Neural cell (in vitro differentiated cells): ENCODE results near the gene GPBAR1. TPM values are rescaled to one million over a fixed set of nuclear protein-coding genes. Genes with fewer than 3 reads are reported as not detected.
A peak's percentile ranks its signal among the peaks of the same experiment; 100 is the strongest.

ENCODE experiments used
- H2AFZ ChIP-seq: fragments of 200-600, 300-800 bp; sonication (generic), shearing (Covaris generic); 2 replicates; pipeline ENCODE4 v1.6.0; 2014; ENCODE audit warnings: low read depth, mild to moderate bottlenecking, antibody characterized with exemption, low read length, moderate library complexity
- H3F3A ChIP-seq: fragments of 200-600 bp; shearing (Covaris generic); 2 replicates; pipeline ENCODE4 v1.6.1; 2016; ENCODE audit warnings: mild to moderate bottlenecking, moderate library complexity, mixed read lengths, antibody characterized with exemption, low read length; ENCODE audit not compliant: insufficient read depth, poor library complexity, severe bottlenecking
- H3K27ac ChIP-seq: fragments of 200-600, 300-800 bp; sonication (generic), shearing (Covaris generic); 2 replicates; pipeline ENCODE4 v1.5.1; 2014; ENCODE audit warnings: mild to moderate bottlenecking, low read length, moderate library complexity
- H3K27me3 ChIP-seq: fragments of 300-800, 200-600 bp; sonication (generic), shearing (Covaris generic); 2 replicates; pipeline ENCODE4 v1.6.0; 2014; ENCODE audit warnings: mild to moderate bottlenecking, low read depth, low read length, moderate library complexity; ENCODE audit not compliant: insufficient read depth
- H3K36me3 ChIP-seq: fragments of 300-800, 200-600 bp; sonication (generic), shearing (Covaris generic); 2 replicates; pipeline ENCODE4 v1.5.1; 2014; ENCODE audit warnings: mild to moderate bottlenecking, antibody characterized with exemption, low read length, moderate library complexity; ENCODE audit not compliant: insufficient read depth
- H3K4me2 ChIP-seq: fragments of 300-800, 200-600 bp; sonication (generic), shearing (Covaris generic); 2 replicates; pipeline ENCODE4 v1.6.0; 2014; ENCODE audit warnings: mild to moderate bottlenecking, low read length
- H3K4me3 ChIP-seq: fragments of 300-800, 200-600 bp; sonication (generic), shearing (Covaris generic); 2 replicates; pipeline ENCODE4 v1.5.1; 2014; ENCODE audit warnings: mild to moderate bottlenecking, low read length, moderate library complexity
- H3K79me2 ChIP-seq: fragments of 200-600 bp; shearing (Covaris generic); replicated peaks from 2 replicates; pipeline ENCODE4 v1.6.0; 2014; ENCODE audit warnings: mild to moderate bottlenecking, low read length, moderate library complexity; ENCODE audit not compliant: insufficient read depth
- H3K9ac ChIP-seq: fragments of 300-800, 200-600 bp; sonication (generic), shearing (Covaris generic); 2 replicates; pipeline ENCODE4 v1.6.1; 2016; ENCODE audit warnings: mild to moderate bottlenecking, low read length, mixed read lengths
- H3K9me2 ChIP-seq: fragments of 200-600 bp; shearing (Covaris generic); 2 replicates; pipeline ENCODE4 v1.6.1; 2016; ENCODE audit warnings: mild to moderate bottlenecking, low read length, mixed read lengths; ENCODE audit not compliant: insufficient read depth
- H3K9me3 ChIP-seq: fragments of 200-600, 300-800 bp; sonication (generic), shearing (Covaris generic); 2 replicates; pipeline ENCODE4 v1.6.1; 2016; ENCODE audit warnings: mild to moderate bottlenecking, mixed run types, low read length, moderate library complexity, mixed read lengths
- H4K20me1 ChIP-seq: fragments of 200-600 bp; shearing (Covaris generic); 2 replicates; pipeline ENCODE4 v1.6.1; 2016; ENCODE audit warnings: mild to moderate bottlenecking, mixed run types; ENCODE audit not compliant: insufficient read depth
- EP300 ChIP-seq: fragments of 450-650 bp; conservative IDR thresholded peaks from 2 replicates; pipeline ENCODE4 v1.6.1; 2014; ENCODE audit warnings: antibody characterized with exemption, mild to moderate bottlenecking, moderate library complexity; ENCODE audit not compliant: poor library complexity, severe bottlenecking
- EZH2 ChIP-seq: fragments of 200-600, 300-800 bp; shearing (Covaris generic), sonication (generic); IDR thresholded peaks from 2 replicates; pipeline ENCODE4 v1.6.1; 2014; ENCODE audit warnings: antibody characterized with exemption, low read length, borderline replicate concordance, mild to moderate bottlenecking; ENCODE audit not compliant: insufficient read depth, poor library complexity, severe bottlenecking
- MXI1 ChIP-seq: fragments of 450-650 bp; conservative IDR thresholded peaks from 2 replicates; pipeline ENCODE4 v1.6.1; 2014; ENCODE audit warnings: antibody characterized with exemption, mild to moderate bottlenecking; ENCODE audit not compliant: poor library complexity, severe bottlenecking
- POLR2AphosphoS5 ChIP-seq: IDR thresholded peaks from 2 replicates; pipeline ENCODE4 v1.6.1; 2012
- RAD21 ChIP-seq: fragments of 450-650 bp; conservative IDR thresholded peaks from 2 replicates; pipeline ENCODE4 v1.6.1; 2014; ENCODE audit warnings: antibody characterized with exemption, mild to moderate bottlenecking, moderate library complexity
- SMC3 ChIP-seq: fragments of 450-650 bp; conservative IDR thresholded peaks from 2 replicates; pipeline ENCODE4 v1.6.1; 2014; ENCODE audit warnings: antibody characterized with exemption, mild to moderate bottlenecking, moderate library complexity; ENCODE audit not compliant: poor library complexity
- TAF1 ChIP-seq: IDR thresholded peaks from 2 replicates; pipeline ENCODE4 v1.6.1; 2012; ENCODE audit warnings: low read depth
- polyA plus RNA-seq: library from polyadenylated mRNA; depleted of rRNA; stranded (reverse); fragments of >200 nt; gene quantifications from 2 replicates; pipeline ENCODE4 v1.2.3, GENCODE V29; 2014
- TF ChIP-seq, protein P1 (sequence below): IDR thresholded peaks from 2 replicates; pipeline ENCODE4 v1.6.1; 2012; ENCODE audit warnings: borderline replicate concordance
- TF ChIP-seq, protein P2 (sequence below): fragments of 450-650 bp; IDR thresholded peaks from 2 replicates; pipeline ENCODE4 v1.5.1; 2014; ENCODE audit warnings: antibody characterized with exemption, mild to moderate bottlenecking, moderate library complexity; ENCODE audit not compliant: poor library complexity, severe bottlenecking

The GPBAR1 gene
- polyA plus RNA-seq, 1 donor from 2014 or later: not detected

DNA sequence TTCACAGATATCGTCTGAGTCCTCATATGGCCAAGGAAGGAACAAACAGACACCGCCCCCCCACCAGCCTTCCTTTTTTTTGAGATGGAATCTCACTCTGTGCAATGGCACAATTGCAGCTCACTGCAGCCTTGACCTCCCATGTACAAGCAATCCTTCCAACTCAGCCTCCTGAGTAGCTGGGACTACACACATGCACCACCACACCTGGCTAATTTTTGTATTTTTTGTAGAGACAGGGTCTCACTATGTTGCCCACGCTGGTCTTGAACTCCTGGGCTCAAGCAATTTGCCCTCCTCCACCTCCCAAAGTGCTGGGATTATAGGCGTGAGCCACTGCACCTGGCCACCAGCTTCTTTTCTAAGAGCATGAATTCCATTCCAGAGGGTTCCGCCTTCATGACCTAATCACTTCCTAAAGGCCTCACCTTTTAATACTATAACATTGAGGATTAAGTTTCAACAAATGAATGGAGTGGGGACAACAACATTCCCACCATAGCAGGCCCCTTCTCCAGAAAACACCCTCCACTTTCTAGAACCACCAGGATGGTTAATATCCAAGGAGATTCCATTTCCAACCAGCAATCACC is 33.7 kb downstream of the GPBAR1 start:
- H4K20me1 ChIP-seq: no peaks in the 10 kb centered on the region
- no peaks in the 10 kb centered on the region for H3F3A ChIP-seq
- H3K4me3 ChIP-seq: no peak overlapping the region
- H3K9me2 ChIP-seq: no peaks in the 10 kb centered on the region
- no peak overlapping the region for H2AFZ ChIP-seq
- no peaks in the 10 kb centered on the region for H3K36me3 ChIP-seq
- no peak overlapping the region for H3K9ac ChIP-seq
- H3K27me3 ChIP-seq: peaks cover 4% of the 10 kb centered on the region
- no peaks in the 10 kb centered on the region for H3K9me3 ChIP-seq
- no peak overlapping the region for H3K4me2 ChIP-seq
- TF ChIP-seq EZH2 (no peak), TAF1 (no peak), EP300 (no peak), MXI1 (no peak), SMC3 (no peak), POLR2AphosphoS5 (no peak), RAD21 (no peak)
- TF ChIP-seq, protein P1, sequence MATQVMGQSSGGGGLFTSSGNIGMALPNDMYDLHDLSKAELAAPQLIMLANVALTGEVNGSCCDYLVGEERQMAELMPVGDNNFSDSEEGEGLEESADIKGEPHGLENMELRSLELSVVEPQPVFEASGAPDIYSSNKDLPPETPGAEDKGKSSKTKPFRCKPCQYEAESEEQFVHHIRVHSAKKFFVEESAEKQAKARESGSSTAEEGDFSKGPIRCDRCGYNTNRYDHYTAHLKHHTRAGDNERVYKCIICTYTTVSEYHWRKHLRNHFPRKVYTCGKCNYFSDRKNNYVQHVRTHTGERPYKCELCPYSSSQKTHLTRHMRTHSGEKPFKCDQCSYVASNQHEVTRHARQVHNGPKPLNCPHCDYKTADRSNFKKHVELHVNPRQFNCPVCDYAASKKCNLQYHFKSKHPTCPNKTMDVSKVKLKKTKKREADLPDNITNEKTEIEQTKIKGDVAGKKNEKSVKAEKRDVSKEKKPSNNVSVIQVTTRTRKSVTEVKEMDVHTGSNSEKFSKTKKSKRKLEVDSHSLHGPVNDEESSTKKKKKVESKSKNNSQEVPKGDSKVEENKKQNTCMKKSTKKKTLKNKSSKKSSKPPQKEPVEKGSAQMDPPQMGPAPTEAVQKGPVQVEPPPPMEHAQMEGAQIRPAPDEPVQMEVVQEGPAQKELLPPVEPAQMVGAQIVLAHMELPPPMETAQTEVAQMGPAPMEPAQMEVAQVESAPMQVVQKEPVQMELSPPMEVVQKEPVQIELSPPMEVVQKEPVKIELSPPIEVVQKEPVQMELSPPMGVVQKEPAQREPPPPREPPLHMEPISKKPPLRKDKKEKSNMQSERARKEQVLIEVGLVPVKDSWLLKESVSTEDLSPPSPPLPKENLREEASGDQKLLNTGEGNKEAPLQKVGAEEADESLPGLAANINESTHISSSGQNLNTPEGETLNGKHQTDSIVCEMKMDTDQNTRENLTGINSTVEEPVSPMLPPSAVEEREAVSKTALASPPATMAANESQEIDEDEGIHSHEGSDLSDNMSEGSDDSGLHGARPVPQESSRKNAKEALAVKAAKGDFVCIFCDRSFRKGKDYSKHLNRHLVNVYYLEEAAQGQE: no peak
- TF ChIP-seq, protein P2, sequence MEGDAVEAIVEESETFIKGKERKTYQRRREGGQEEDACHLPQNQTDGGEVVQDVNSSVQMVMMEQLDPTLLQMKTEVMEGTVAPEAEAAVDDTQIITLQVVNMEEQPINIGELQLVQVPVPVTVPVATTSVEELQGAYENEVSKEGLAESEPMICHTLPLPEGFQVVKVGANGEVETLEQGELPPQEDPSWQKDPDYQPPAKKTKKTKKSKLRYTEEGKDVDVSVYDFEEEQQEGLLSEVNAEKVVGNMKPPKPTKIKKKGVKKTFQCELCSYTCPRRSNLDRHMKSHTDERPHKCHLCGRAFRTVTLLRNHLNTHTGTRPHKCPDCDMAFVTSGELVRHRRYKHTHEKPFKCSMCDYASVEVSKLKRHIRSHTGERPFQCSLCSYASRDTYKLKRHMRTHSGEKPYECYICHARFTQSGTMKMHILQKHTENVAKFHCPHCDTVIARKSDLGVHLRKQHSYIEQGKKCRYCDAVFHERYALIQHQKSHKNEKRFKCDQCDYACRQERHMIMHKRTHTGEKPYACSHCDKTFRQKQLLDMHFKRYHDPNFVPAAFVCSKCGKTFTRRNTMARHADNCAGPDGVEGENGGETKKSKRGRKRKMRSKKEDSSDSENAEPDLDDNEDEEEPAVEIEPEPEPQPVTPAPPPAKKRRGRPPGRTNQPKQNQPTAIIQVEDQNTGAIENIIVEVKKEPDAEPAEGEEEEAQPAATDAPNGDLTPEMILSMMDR: no peak
- H3K79me2 ChIP-seq: no peaks in the 10 kb centered on the region
- peak overlapping the region; percentile 47 for H3K27ac ChIP-seq

DNA sequence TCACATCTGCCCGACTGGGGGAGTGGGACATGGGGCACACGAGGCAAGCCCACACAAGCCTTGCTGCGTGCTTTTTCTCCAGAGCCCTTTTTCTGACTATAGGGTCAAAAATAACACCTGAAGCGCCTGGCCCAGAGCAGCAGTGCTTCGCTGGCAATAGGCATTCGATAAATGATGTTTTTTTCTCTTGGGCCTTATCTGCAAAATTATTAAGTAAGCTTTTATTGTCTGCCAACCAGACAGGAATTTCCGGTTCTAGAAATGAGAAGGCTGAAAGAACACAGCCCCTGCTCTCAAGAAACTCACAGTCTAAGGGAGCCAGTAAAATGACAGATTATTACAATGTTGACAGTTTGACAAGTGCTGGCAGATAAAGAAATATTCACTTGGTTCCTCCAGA is 34.2 kb downstream of the GPBAR1 start:
- Histone ChIP-seq H3F3A (no peaks in the 10 kb centered on the region), H3K27ac (peak overlapping the region; percentile 47), H3K4me3 (no peak overlapping the region), H2AFZ (no peak overlapping the region), H3K9ac (no peak overlapping the region), H3K79me2 (no peaks in the 10 kb centered on the region), H3K4me2 (no peak overlapping the region), H3K9me2 (no peaks in the 10 kb centered on the region), H3K36me3 (no peaks in the 10 kb centered on the region), H3K9me3 (no peaks in the 10 kb centered on the region), H4K20me1 (no peaks in the 10 kb centered on the region), H3K27me3 (peaks cover 4% of the 10 kb centered on the region)
- no peak for TF ChIP-seq MXI1
- TF ChIP-seq, protein P1: no peak
